Activated B cell treated with CpG ODN at 0.5 μM for 24 hours (primary cell): ENCODE measurements around the gene ZC3H10. TPM values are rescaled to one million over a fixed set of nuclear protein-coding genes. Genes with fewer than 3 reads are reported as not detected.

Source experiments
- ATAC-seq: fragments of 200-7000 bp; cut with Tn5 transposase; one replicate; pipeline ENCODE4 v1.10.0; 2021; ENCODE audit warnings: low read depth, mild to moderate bottlenecking, moderate library complexity
- CTCF ChIA-PET: fragments of 350-600 bp; sonication (Branson Sonifier 250); formaldehyde crosslinking; loops from one replicate; lab custom pipeline; 2021; ENCODE audit warnings: antibody characterized with exemption; lab: Charles Lee
- POLR2A ChIA-PET: fragments of 350-600 bp; sonication (Branson Sonifier 250); formaldehyde crosslinking; loops from one replicate; lab custom pipeline; 2021; ENCODE audit warnings: antibody characterized with exemption; lab: Charles Lee
- DNase-seq: peaks from one replicate; pipeline ENCODE4 v3.0.0; 2022
- H3K27ac Mint-ChIP-seq: one replicate; pipeline ENCODE4 v1.8.0; 2020; ENCODE audit warnings: mixed read lengths
- H3K27me3 Mint-ChIP-seq: one replicate; pipeline ENCODE4 v1.8.0; 2021; ENCODE audit warnings: mixed read lengths
- H3K36me3 Mint-ChIP-seq: one replicate; pipeline ENCODE4 v1.8.0; 2021; ENCODE audit warnings: low read depth, mixed read lengths
- H3K4me1 Mint-ChIP-seq: one replicate; pipeline ENCODE4 v1.8.0; 2021; ENCODE audit warnings: mixed read lengths
- H3K4me3 Mint-ChIP-seq: one replicate; pipeline ENCODE4 v1.8.0; 2020; ENCODE audit warnings: mild to moderate bottlenecking, mixed read lengths
- H3K9me3 Mint-ChIP-seq: one replicate; pipeline ENCODE4 v1.8.0; 2020; ENCODE audit warnings: mixed read lengths
- CTCF ChIP-seq: fragments of 200-600 bp; IDR thresholded peaks from one replicate; pipeline ENCODE4 v1.8.0; 2022; ENCODE audit warnings: antibody characterized with exemption, mild to moderate bottlenecking
- intact Hi-C: fragments of 100-400 bp; cut with micrococcal nuclease; formaldehyde crosslinking; loops from one replicate; pipeline ENCODE4 v1.15.1; 2024
- total RNA-seq: library from RNA; stranded (reverse); gene quantifications from 2 replicates; pipeline ENCODE4 v1.2.3, GENCODE V29; 2022

The ZC3H10 gene
- total RNA-seq, 1 donor from 2014 or later, result 15.4 TPM

GRCh38 chr12:56087220-56087619 is 30.8 kb upstream of the ZC3H10 start:
- no peaks in the 10 kb centered on the region for H3K9me3 Mint-ChIP-seq
- no peak for TF ChIP-seq CTCF
- H3K27me3 Mint-ChIP-seq, result peaks cover 8% of the 10 kb centered on the region
- ChIA-PET POLR2A (no interaction called here), CTCF (no interaction called here)
- intact Hi-C loops, result no loop called here
- no peaks in the 10 kb centered on the region for H3K4me1 Mint-ChIP-seq
- no peak for ATAC-seq
- no peaks in the 10 kb centered on the region for H3K36me3 Mint-ChIP-seq
- no peak overlapping the region for H3K27ac Mint-ChIP-seq
- DNase-seq, result no peak
- H3K4me3 Mint-ChIP-seq, result no peak overlapping the region

- no peaks in the 10 kb centered on the region for H3K4me1 Mint-ChIP-seq
- no peaks in the 10 kb centered on the region for H3K9me3 Mint-ChIP-seq
- intact Hi-C loops, result no loop called here
- no peak overlapping the region for H3K4me3 Mint-ChIP-seq
- ChIA-PET POLR2A (interaction anchor here (0.6 kb wide), 1 partner anchor 991 kb away, joined by 4 read pairs; the partner anchor contains the start of gene NAB2), CTCF (no interaction called here)
- no peak overlapping the region for H3K27ac Mint-ChIP-seq
- ATAC-seq (no peak), DNase-seq (no peak)
- H3K27me3 Mint-ChIP-seq, result peaks cover 26% of the 10 kb centered on the region
- no peaks in the 10 kb centered on the region for H3K36me3 Mint-ChIP-seq
- no peak for TF ChIP-seq CTCF
Measured at GRCh38 chr12:56097738-56098137, 20.3 kb upstream of the ZC3H10 start.

GRCh38 chr12:56098592-56098991 is 19.5 kb upstream of the ZC3H10 start:
- CTCF ChIA-PET, result no interaction called here
- intact Hi-C loops, result no loop called here
- H3K27me3 Mint-ChIP-seq, result peaks cover 20% of the 10 kb centered on the region
- ATAC-seq, result no peak
- no peak for DNase-seq
- no peaks in the 10 kb centered on the region for H3K9me3 Mint-ChIP-seq
- no peak overlapping the region for H3K4me3 Mint-ChIP-seq
- POLR2A ChIA-PET, result interaction anchor here (0.6 kb wide), 1 partner anchor 21 kb away, joined by 3 read pairs; no protein-coding TSS in a partner anchor
- no peak overlapping the region for H3K27ac Mint-ChIP-seq
- no peaks in the 10 kb centered on the region for H3K36me3 Mint-ChIP-seq
- TF ChIP-seq CTCF, result no peak
- peaks cover 7% of the 10 kb centered on the region for H3K4me1 Mint-ChIP-seq

- Mint-ChIP-seq H3K9me3 (no peaks in the 10 kb centered on the region), H3K36me3 (peaks cover 9% of the 10 kb centered on the region), H3K4me3 (no peak overlapping the region), H3K27ac (no peak overlapping the region), H3K27me3 (peaks cover 13% of the 10 kb centered on the region), H3K4me1 (peaks cover 19% of the 10 kb centered on the region)
- no peak for ATAC-seq
- no peak for TF ChIP-seq CTCF
- intact Hi-C loops, result loop anchor here (5.0 kb wide), 2 partner anchors 172 to 588 kb away; partner anchors contain the start of genes PTGES3 and PYM1
- POLR2A ChIA-PET, result no interaction called here
- no peak for DNase-seq
- CTCF ChIA-PET, result no interaction called here
Measured at GRCh38 chr12:56099787-56100186, 18.3 kb upstream of the ZC3H10 start.

GRCh38 chr12:56101045-56101444 is 17.0 kb upstream of the ZC3H10 start:
- no peaks in the 10 kb centered on the region for H3K9me3 Mint-ChIP-seq
- ATAC-seq (no peak), DNase-seq (no peak)
- ChIA-PET POLR2A (no interaction called here), CTCF (no interaction called here)
- intact Hi-C loops, result loop anchor here (5.0 kb wide), 2 partner anchors 174 to 586 kb away; partner anchors contain the start of genes PTGES3 and PYM1
- H3K27ac Mint-ChIP-seq, result no peak overlapping the region
- H3K36me3 Mint-ChIP-seq, result peaks cover 15% of the 10 kb centered on the region
- peaks cover 8% of the 10 kb centered on the region for H3K27me3 Mint-ChIP-seq
- no peak for TF ChIP-seq CTCF
- no peak overlapping the region for H3K4me3 Mint-ChIP-seq
- H3K4me1 Mint-ChIP-seq, result peaks cover 28% of the 10 kb centered on the region
